Activated CD8-positive, alpha-beta memory T cell treated with anti-CD3 and anti-CD28 coated beads, Interleukin-2, amount 50 U/mL, for 24 hours (primary cell): Measurements from ENCODE around the gene HYAL3.

Experiments used
- DNase-seq: peaks from one replicate; pipeline ENCODE4 v3.0.0-alpha.2; 2020; ENCODE audit errors: extremely low read depth

Gene HYAL3

GRCh38 chr3:50298836-50299637 is at the start of gene HYAL3, which contains the start of gene NAA80:
HYAL3 (minus strand) TSS chr3:50299405; CDS start chr3:50295602, 3,803 bp downstream.
NAA80 (minus strand) TSS chr3:50299405; CDS start chr3:50297463, 1,942 bp downstream.
- peak; percentile 98 for DNase-seq

GRCh38 chr3:50347187-50347813 is 48.1 kb upstream of the HYAL3 start:
- DNase-seq: peak; percentile 37

GRCh38 chr3:50345586-50346234 is 46.5 kb upstream of the HYAL3 start, which contains the start of gene ZMYND10:
ZMYND10 (minus strand) TSS chr3:50345732; CDS start chr3:50345579, 153 bp downstream.
- DNase-seq: no peak

GRCh38 chr3:50345008-50345407 is 45.8 kb upstream of the HYAL3 start:
- DNase-seq: no peak

- no peak for DNase-seq
Observed at GRCh38 chr3:50342813-50343633, 43.8 kb upstream of the HYAL3 start.

- no peak for DNase-seq
Observed at GRCh38 chr3:50341996-50342650, 42.9 kb upstream of the HYAL3 start.

GRCh38 chr3:50341537-50341936 is 42.3 kb upstream of the HYAL3 start:
- DNase-seq: no peak

GRCh38 chr3:50340448-50341329 is 41.5 kb upstream of the HYAL3 start, which contains the start of gene RASSF1:
RASSF1 (minus strand) TSS chr3:50340836; CDS start chr3:50340805, 31 bp downstream.
- DNase-seq: no peak

GRCh38 chr3:50340147-50340447 is 40.9 kb upstream of the HYAL3 start:
- DNase-seq: no peak

GRCh38 chr3:50339485-50340146 is 40.4 kb upstream of the HYAL3 start:
- no peak for DNase-seq

GRCh38 chr3:50338965-50339364 is 39.8 kb upstream of the HYAL3 start:
- DNase-seq: no peak

GRCh38 chr3:50337175-50337861 is 38.1 kb upstream of the HYAL3 start:
- DNase-seq: peak; percentile 94

GRCh38 chr3:50336452-50337174 is 37.4 kb upstream of the HYAL3 start:
- DNase-seq: no peak

- DNase-seq: no peak
Observed at GRCh38 chr3:50334339-50335075, 35.3 kb upstream of the HYAL3 start.

GRCh38 chr3:50333744-50334328 is 34.6 kb upstream of the HYAL3 start:
- no peak for DNase-seq

- DNase-seq: no peak
Observed at GRCh38 chr3:50331364-50331907, 32.2 kb upstream of the HYAL3 start.

- DNase-seq: no peak
Observed at GRCh38 chr3:50330330-50330729, 31.1 kb upstream of the HYAL3 start.
